GM11168 (cell line): ENCODE measurements around the gene COBL.

Experiments
- in situ Hi-C: fragments of 300-500 bp; cut with MboI; formaldehyde crosslinking; loops from one replicate; pipeline ENCODE4 v1.12.0; 2022; ENCODE audit warnings: low sequenced_read_pairs; ENCODE audit not compliant: unreplicated experiment

Gene COBL

GRCh38 chr7:51327287-51327717 lies 10.7 kb upstream of the COBL start:
- in situ Hi-C loops: no loop called here

- in situ Hi-C loops: no loop called here
Observed at GRCh38 chr7:51326656-51327286, 10.2 kb upstream of the COBL start.

- in situ Hi-C loops: no loop called here
Observed at GRCh38 chr7:51325908-51326307, 9.3 kb upstream of the COBL start.

GRCh38 chr7:51325261-51325676 lies 8.7 kb upstream of the COBL start:
- in situ Hi-C loops: no loop called here

- in situ Hi-C loops: no loop called here
Observed at GRCh38 chr7:51324206-51324898, 7.7 kb upstream of the COBL start.

- in situ Hi-C loops: no loop called here
Observed at GRCh38 chr7:51321961-51322515, 5.4 kb upstream of the COBL start.

GRCh38 chr7:51318886-51319579 lies 2.4 kb upstream of the COBL start:
- in situ Hi-C loops: no loop called here

- in situ Hi-C loops: no loop called here
Observed at GRCh38 chr7:51318001-51318400, 1.4 kb upstream of the COBL start.

- in situ Hi-C loops: no loop called here
Observed at GRCh38 chr7:51317582-51317910, 937 bp upstream of the COBL start.

- in situ Hi-C loops: no loop called here
Observed at GRCh38 chr7:51316262-51316665, 345 bp downstream of the COBL start.

- in situ Hi-C loops: no loop called here
Observed at GRCh38 chr7:51315393-51316261, 982 bp downstream of the COBL start.

- in situ Hi-C loops: no loop called here
Observed at GRCh38 chr7:51314726-51315125, 1.9 kb downstream of the COBL start.

- in situ Hi-C loops: no loop called here
Observed at GRCh38 chr7:51313738-51314425, 2.7 kb downstream of the COBL start.

GRCh38 chr7:51312951-51313737 lies 3.5 kb downstream of the COBL start:
- in situ Hi-C loops: no loop called here

GRCh38 chr7:51311166-51311565 lies 5.4 kb downstream of the COBL start:
- in situ Hi-C loops: no loop called here

GRCh38 chr7:51310131-51310583 lies 6.5 kb downstream of the COBL start:
- in situ Hi-C loops: no loop called here

- in situ Hi-C loops: no loop called here
Observed at GRCh38 chr7:51309361-51310130, 7.1 kb downstream of the COBL start.

- in situ Hi-C loops: no loop called here
Observed at GRCh38 chr7:51308696-51309095, 7.9 kb downstream of the COBL start.
